SK-N-MC (cell line): Measurements from ENCODE around the gene NEURL4.

Source experiments
- EZH2 ChIP-seq: fragments of 200-600 bp; sonication (generic); IDR thresholded peaks from one replicate; pipeline ENCODE4 v1.6.1; 2017; ENCODE audit warnings: antibody characterized with exemption
- FOXP2 ChIP-seq: optimal IDR thresholded peaks from 2 replicates; pipeline ENCODE3; 2011; ENCODE audit warnings: mild to moderate bottlenecking, moderate library complexity; ENCODE audit not compliant: insufficient read depth; ENCODE audit errors: extremely low read length, control extremely low read depth
- POLR2AphosphoS5 ChIP-seq: IDR thresholded peaks from 2 replicates; pipeline ENCODE4 v1.6.1; 2012; ENCODE audit warnings: mild to moderate bottlenecking, low read depth, low read length, borderline replicate concordance

- no peak for TF ChIP-seq FOXP2
- no peak for TF ChIP-seq EZH2
- no peak for TF ChIP-seq POLR2AphosphoS5
Measured at GRCh38 chr17:7282752-7283321, 46.3 kb downstream of the NEURL4 start.
